AML-193 (cell line): ENCODE measurements around the gene MVK.

Experiments
- DNase-seq, 2 experiments: peaks; one replicate each; lab custom pipeline; 2025; lab: John Stamatoyannopoulos, UW

MVK gene

DNA sequence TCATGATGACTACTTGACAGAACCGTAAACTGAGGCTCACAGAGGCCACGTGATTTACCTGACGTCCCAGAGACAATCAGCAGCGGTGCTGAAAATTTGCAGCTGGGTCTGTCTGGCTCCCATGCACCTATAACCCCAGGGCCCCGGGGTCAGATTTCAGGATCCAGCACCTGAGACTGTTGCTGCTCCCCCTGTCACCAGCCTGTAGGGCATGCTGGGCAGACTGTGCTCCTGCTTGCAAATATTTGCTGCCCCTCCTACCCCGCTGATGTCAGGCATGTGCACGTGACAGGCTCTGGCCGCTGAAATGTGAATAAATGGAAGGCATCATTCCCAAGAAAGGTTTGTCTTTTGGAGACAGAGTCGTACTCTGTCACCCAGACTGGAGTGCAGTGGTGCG is 6.3 kb upstream of the MVK start:
- DNase-seq = no peak

DNA sequence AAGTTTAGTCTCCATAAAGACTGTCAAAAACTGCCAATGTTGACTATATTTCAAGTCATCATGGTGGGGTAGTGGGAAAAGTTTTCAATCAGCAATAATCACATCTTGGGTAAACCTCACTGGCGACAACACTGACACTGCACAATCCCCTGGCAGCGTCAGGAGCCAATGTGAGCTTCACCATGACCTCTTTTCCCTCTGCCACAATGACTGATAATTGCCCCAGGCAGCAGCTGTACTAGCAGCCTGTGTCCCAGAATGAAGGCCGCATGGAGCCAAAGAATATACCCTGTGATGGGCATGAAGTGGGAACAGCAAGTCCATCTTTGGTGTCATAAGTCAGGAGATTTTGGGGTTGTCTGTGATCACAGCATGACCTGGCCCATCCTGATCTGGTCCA is 5.6 kb upstream of the MVK start:
- no peak for DNase-seq

DNA sequence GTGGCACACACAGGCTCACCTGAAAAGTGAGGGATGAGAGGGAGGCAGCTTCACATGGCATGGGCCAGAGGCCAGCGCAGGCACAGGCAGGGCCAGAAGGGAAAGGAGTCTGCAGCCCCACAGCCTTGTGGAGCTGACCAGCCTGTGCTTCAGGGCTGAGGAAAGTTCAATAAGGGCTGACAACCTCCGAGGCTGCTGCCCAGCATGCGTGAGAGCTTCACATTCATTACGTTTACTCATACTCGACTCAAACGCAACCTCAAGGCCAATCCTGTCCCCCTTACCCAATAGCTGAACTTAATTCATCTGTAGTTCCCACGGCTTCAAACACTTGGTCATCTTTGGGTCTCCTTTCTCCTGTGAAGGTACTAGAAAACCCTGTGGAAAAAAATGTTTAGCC is 5.1 kb upstream of the MVK start:
- no peak for DNase-seq

DNA sequence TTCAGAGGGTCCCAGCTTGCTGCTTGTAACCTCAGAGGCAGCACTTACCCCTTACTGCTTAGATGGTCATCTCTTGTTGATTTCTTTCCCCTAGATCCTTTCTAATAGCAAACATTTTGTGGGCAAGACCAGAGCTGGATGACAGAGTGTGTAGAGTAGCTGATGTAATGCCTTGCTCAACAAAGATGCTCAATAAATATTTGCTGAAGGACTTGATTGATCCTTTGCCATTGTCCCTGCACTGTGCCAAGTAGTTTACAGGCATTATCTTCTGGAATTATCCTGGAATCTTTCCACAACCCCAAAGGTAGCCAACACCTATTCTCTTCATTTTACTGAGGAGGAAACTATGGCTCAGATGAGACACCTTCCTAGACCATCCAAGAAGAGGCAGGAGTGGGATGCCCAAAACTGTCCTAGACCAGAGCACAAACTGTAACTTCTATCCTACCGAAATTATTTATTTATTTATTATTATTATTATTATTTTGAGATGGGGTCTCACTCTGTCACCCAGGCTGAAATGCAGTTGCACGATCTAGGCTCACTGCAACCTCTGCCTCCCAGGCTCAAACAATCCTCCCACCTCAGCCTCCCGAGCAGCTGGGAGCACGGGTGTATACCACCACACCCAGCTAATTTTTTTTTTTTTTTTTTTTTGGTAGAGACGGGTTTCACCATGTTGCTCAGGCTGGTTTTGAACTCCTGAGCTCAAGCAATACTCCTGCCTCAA is 1.7 kb upstream of the MVK start:
- no peak for DNase-seq

DNA sequence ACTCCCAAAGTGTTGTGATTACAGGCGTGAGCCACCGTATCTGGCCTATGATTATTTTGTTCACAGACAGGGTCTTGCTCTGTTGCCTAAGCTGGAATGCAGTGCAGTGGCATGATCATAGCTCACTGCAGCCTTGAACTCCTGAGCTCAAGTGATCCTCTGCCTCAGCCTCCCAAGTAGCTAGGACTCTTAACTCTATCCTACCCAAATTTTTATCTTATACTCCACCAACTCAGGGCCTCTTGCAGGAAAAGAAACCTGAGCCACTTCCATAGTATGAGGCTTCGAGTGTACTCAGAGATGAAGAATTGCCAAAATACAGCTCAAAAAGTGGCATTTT is 1.1 kb upstream of the MVK start:
- no peak for DNase-seq

DNA sequence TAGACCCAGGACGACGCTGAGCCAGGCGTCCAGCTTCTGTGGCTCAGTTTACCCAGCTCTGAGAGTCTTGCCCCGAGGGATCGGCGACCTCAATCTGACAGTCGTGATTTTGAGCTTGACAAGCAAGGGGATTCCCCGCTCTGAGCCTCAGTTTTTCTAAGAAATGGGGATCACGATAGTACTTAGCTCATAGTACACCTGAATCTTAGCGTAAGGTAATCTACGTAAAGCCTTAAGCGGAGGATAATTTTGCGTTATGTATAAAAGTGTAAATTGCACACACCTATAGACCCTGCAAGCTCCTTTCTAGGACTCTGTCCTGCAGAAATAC is 285 bp downstream of the MVK start:
- DNase-seq = no peak

DNA sequence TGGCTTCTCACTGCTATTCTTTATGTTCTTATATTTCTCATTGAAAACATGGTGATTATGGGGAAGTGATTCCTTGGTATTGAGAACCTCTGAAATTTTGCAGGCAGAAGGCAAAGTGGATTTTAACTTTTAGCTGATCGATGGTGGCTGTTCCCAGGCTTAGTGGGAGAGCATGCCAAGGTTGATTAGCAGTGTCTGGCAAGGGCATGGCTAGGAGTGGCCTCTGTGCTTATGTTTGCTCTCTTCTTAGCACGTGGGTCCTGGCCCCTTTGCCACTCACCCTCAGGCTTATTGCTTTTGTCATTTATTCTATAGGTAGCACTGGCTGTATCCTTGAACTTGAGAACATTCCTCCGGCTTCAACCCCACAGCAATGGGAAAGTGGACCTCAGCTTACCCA is 2.1 kb downstream of the MVK start:
- DNase-seq = no peak

DNA sequence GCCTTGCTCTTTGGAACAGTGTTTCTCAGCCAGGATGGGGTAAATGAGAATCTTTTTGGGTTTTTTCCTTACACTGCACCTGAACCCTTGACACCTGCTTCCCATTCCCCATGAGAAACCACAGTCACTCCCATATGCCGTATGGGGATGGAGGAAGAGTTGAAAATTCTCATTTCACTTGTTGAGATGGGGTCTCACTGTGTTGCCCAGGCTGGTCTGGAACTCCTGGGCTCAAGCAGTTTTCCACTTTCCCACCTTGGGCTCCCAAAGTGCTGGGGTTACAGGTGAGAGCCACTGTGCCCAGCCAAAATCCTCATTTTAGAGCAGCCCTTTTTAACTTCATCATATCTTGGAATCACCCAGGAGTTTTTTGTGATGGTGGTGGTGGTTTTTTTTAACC is 3.7 kb downstream of the MVK start:
- no peak for DNase-seq

DNA sequence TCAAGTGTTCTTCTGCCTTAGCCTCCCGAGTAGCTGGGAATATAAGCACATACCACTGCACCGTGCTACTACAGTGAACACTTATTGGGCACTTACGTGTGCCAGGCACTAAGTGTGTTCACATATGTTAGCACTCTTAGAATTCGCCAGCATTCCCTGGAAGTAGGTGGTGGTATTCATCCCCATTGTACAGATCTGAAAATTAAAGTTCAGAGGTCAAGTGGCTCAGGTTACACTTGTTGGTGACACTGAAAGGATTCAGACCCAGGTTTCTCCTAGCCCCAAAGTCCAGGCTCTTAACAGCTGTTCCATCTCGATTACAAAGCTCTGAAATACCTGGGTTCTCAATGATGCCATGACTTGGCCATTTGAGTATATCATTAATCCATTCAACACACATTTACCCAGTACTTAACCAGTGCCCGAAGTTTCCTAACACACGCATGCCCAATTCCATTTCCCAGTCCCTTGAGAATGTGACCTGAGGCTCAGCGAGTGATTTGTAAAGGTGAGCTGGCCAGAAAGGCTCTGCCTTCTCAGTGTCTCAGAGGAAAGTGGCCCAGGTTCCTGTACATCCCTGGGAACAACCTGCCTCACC is 4.8 kb downstream of the MVK start:
- no peak for DNase-seq

DNA sequence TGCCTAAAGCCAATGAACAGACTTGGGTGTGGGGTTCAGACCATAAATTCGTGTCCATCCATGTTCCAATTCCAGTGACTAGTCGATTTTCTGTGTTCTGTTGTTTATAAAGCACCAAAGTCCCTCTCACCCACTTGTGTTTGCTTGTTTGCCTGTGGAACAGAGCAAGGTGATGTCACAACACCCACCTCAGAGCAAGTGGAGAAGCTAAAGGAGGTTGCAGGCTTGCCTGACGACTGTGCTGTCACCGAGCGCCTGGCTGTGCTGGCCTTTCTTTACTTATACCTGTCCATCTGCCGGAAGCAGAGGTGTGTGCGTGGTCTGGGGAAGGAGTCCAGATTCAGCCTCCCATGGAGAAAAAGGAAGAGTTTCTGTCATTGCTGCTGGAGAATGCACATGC is 6.0 kb downstream of the MVK start:
- DNase-seq = no peak

DNA sequence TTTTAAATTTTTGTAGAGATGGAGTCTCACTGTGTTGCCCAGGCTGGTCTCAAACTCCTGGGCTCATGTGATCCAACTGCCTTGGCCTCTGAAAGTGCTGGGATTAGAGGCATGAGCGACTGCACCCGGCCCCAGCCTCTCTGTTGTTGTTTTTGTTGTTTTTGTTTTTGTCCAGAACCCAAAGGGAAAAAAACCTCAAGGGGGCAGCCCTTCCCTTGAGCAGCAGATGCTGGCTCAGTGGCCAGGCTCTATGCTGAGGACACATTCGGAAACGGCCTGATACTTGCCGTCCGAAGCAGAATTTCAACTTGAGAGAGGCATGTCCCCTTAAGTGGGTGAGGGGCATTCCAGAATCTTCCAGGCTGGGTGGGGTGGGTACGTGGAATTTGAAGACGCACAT is 6.7 kb downstream of the MVK start:
- no peak for DNase-seq

DNA sequence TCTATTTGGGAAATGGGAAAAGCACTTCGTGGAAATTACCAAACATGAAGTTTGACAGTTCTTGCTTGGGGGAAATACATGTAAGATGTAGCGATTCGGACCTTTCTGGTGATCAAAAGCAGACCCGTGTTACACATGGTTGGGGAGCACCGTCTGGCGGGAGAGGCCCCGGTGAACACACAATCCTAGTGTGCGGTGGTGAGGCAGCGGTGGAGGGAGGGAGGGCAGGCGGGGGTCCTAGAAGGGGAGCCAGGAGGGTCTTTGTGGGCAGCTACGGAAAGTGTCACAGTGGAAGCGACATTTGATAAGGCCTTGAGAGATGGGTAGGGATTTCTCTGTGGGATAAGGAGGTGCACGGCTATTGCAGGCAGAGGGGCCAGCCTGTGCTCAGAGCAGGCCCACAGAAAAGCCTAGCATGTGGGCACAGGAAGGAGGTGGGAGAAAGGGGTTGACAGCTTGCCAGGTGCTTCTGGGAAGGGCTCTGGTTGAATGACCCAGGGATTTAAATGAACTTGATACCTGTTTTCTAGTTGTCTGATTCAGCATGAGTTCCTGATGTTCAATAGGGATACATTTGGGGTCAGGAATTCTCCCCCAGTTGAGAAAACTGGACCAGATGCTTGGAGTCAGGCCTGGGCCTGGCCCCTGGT is 7.2 kb downstream of the MVK start:
- no peak for DNase-seq

DNA sequence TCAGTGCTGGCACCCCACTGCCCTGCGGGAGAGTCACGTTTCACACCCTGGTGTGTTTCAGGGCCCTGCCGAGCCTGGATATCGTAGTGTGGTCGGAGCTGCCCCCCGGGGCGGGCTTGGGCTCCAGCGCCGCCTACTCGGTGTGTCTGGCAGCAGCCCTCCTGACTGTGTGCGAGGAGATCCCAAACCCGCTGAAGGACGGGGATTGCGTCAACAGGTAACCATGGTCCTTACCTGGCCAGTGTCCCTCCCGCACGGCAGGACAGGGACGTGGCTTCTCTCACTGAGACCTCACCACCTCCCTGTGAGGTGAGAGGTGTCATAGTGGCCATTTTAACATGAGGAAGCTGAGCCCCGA is 7.7 kb downstream of the MVK start:
- DNase-seq = no peak

DNA sequence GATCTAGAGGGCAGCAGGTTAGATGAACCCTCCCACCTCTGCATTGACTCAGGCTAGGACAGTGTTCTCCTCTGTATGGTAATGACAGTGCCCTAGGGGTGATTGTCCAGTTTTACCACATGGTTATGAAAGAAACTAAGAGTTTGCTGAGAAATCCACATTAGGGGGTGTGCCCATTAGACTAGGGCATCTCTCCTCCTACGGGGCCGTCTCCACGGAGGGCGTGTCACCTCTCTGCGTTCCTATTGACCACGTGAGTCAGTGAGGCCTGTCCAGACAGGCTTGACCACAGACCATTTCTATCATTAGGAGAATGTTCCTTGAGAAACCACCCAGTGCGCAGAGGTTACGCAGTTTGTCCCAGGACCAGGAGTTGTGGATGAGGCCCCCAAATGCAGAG is 8.3 kb downstream of the MVK start:
- DNase-seq = no peak

DNA sequence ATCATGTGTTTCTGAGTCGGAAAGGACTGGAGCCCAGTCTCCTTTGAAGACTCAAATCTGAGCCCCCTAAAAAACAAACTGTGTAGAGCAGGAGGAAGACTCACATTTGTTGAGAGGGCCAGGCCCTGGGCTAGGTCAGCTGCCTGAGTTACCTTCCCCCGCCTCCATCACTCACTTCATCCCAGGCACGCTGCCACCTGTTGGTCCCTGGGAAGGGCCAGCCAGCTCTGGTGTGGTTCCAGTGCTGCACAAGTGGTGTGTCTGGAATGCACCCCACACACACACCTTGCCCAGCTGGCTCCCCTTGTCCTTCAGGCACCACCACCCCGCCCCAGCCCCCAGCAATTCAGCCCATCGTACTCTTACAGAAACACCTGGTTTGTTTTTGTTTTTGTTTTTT is 9.0 kb downstream of the MVK start:
- DNase-seq = no peak

DNA sequence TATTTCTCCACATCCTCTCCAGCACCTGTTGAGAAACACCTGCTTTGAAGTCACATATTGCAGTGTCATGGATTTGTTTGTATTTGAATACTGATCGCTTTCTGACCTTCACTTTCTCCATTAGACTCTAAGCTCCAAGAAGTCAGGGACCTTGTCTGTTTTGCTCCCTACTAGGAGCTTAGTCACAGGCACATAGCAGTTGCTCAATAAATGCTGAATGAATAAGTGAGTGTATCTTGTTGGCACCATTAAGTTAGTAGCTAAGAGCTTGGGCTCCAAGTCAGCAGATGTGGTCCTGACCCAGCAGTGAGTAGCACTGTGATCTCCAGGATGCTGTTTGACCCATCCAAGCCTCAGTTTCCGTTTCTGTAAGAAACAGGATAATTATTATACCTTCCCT is 10.1 kb downstream of the MVK start:
- DNase-seq = no peak

DNA sequence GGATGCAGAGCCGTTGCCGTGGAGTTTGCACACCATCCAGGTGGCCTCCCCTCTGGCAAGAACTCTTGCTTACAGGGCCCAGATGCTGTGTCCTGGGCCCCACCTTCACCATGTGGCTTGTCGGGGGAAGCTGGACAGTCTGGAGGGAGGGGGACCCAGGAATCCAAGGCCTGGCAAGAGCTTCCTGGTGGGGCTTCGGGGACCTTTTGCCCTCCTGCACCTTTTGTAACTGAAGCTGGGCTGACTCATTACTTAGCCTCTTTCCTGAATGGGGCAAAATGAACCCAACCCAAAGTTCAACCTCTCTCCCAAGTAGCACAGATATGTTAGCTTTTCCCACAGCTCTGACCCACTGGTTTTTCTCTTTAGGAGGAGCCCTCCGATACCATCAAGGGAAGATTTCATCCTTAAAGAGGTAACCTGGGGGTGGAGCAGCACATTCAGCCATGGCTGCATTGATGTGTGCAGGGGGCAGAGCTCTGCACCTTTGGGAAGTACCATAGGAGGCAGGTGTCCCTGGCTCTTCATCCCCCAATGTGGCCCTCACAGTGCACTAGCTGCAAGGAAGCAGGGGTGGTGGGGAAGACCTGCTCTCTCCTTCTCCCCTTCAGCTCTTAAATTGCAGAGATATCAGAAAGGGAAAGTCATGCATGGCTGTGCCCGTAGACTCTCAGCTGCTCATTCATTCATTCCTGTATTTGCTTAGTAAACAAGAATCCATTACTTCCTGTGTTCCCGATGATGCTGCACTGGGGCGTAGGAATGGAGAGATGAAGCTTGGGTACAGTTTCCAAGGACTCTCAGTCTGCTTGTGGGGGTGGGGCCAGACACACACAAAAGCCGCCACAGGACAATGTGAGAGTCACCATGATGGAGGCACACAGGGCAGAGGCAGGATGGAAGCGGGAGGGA is 13.0 kb downstream of the MVK start:
- DNase-seq = no peak

DNA sequence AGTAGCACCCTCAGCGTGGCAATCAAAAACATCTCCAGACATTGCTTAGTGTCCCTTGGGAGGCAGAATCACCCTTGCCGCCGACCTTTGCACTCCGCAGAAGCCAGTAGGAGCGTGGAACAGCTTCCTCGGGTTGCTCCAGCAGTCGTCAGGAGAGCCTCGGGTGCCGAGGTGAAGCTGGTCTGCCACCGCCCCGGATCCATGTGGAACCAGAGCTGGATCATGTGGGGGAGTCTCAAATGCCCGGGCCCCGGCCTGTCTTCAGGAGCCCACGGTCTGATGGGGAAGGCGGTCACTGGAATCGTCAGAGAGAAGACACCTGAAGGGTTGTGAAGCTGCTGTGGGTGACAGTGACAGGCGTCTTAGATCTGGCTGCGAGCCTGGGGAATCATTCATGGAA is 14.3 kb downstream of the MVK start:
- DNase-seq = no peak

DNA sequence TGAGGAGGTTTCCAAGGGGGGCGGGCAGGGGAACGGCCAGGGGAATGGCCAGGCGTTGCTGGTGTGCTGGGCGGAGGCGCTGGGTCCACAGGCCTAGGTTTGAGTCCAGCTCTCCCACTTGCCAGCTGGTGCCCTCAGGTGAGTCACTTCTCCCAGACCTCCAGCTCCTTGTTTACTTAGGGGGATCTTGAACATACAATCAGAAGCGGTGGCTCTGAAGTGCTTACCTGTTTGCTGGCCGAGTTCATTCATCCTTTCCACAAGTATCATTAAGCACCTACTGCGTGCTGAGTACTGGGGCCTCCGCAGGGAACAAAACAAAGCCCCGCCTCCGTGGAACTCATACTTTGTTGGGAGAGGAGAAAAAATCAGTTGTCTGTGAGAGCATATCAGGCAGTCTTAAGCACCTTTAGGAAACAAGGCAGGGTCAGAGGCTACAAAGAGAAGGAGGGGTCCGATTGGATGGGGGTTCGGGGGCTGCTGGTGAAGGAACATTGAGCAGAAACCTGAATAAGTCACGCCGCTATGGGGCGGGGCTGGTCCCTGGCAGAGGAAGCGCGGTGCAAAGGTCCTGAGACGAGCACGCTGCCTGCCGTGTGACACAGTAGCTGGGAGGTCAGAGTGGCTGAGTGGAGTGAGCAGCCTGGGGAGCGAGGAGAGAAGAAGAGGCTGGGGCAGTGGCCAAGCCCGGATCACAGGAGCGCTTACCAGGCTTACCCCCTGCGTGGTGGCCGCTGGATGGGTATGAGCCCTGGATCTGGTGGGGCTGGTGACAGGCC is 15.1 kb downstream of the MVK start:
- no peak for DNase-seq

DNA sequence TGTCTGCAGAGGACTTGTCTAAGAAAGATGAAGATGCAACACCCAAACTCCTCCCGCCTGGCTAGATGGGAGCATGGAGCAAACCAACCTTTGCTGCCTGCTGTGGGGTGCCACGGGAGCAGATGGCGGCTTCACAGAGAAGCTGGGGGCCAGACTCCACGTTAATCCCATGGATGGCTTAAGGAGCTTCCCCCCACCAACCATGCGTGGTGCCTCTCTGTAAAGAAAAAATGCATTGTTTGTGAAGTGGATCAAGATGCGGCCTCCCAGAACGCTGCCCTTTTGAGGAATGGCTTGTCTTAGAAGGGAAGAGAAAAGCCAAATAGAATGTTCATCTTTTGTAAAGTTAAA is 15.6 kb downstream of the MVK start:
- no peak for DNase-seq

DNA sequence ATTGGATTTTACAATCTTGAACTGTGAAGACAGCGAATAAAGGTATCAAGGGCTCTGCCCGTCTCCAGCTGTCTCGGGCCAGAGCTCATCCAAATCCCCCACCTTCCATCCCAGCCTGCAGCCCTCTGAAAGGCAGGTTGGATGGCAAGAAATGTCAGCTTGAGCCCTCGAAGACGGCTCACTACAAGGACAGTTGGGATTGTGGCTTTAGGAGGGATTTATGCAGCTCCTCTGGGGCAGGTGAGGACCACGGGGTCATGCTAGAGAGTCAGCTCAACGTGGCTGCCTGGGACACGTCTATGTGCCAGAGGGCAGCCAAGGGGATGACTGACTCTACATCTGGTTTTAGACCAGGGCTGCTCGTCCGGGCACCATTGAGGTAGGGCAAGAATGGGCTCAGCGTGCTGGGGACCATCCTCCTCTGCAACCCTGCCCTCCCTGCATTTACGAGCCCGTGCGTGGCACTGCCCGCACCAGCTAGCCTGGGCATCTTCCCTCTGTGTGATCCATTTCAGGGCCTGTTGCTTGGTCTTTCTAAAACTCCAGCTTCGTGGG is 16.2 kb downstream of the MVK start:
- no peak for DNase-seq

DNA sequence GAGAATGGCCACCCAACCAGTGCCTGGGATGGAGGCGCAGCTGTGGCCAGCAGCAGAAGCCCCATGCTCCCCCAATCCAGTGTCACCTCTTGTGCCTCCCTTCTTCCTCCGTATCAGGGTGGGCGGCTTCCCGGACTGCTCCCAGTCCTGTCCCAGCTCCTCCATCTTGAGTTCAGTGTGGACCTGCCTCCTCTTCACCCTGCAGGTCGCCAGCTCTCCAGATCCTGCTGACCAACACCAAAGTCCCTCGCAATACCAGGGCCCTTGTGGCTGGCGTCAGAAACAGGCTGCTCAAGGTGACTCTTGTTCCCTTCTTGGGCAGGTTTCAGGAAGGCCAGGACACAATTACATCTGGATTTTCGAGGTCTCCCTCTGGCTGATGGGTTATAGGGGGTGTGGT is 17.0 kb downstream of the MVK start:
- DNase-seq = no peak
